Hematopoietic multipotent progenitor cell treated with erythropoietin and hydrocortisone succinate and interleukin-3 and kit ligand, for 17 days (in vitro differentiated cells): Measurements from ENCODE around the gene SMG7.

Source experiments
- DNase-seq: peaks from one replicate; pipeline ENCODE4 v3.0.0-alpha.2; 2015; ENCODE audit warnings: low spot score

The SMG7 gene

GRCh38 chr1:183512450-183512849 is 40.2 kb downstream of the SMG7 start:
- no peak for DNase-seq

- no peak for DNase-seq
These were observed 41.9 kb downstream of the SMG7 start for GRCh38 chr1:183514235-183514634.

- DNase-seq = no peak
These were observed 42.8 kb downstream of the SMG7 start for GRCh38 chr1:183515002-183515689.

- no peak for DNase-seq
These were observed 44.4 kb downstream of the SMG7 start for GRCh38 chr1:183516725-183517124.

GRCh38 chr1:183517401-183517800 is 45.1 kb downstream of the SMG7 start:
- DNase-seq = no peak

GRCh38 chr1:183520379-183520778 is 48.1 kb downstream of the SMG7 start:
- DNase-seq = no peak

GRCh38 chr1:183522104-183522503 is 49.8 kb downstream of the SMG7 start:
- no peak for DNase-seq

- no peak for DNase-seq
These were observed 56.3 kb downstream of the SMG7 start for GRCh38 chr1:183528577-183528976.

- no peak for DNase-seq
These were observed 61.4 kb downstream of the SMG7 start for GRCh38 chr1:183533617-183534174.

GRCh38 chr1:183537405-183537804 is 65.1 kb downstream of the SMG7 start:
- DNase-seq = no peak

GRCh38 chr1:183543619-183544204 is 71.4 kb downstream of the SMG7 start:
- DNase-seq = peak; percentile 42

- DNase-seq = no peak
These were observed 72.4 kb downstream of the SMG7 start for GRCh38 chr1:183544598-183545297.

GRCh38 chr1:183546427-183546826 is 74.1 kb downstream of the SMG7 start:
- DNase-seq = no peak

- DNase-seq = no peak
These were observed 75.8 kb downstream of the SMG7 start for GRCh38 chr1:183548116-183548515.

- peak; percentile 14 for DNase-seq
These were observed 78.6 kb downstream of the SMG7 start for GRCh38 chr1:183550915-183551314.

GRCh38 chr1:183551924-183552323 is 79.6 kb downstream of the SMG7 start:
- DNase-seq = no peak

- no peak for DNase-seq
These were observed 80.1 kb downstream of the SMG7 start for GRCh38 chr1:183552441-183552840.

GRCh38 chr1:183552891-183553290 is 80.6 kb downstream of the SMG7 start:
- DNase-seq = no peak

- DNase-seq = no peak
These were observed 81.0 kb downstream of the SMG7 start for GRCh38 chr1:183553331-183553730.

- DNase-seq = no peak
These were observed 81.5 kb downstream of the SMG7 start for GRCh38 chr1:183553764-183554163.

GRCh38 chr1:183554577-183554976 is 82.3 kb downstream of the SMG7 start:
- DNase-seq = no peak

- DNase-seq = no peak
These were observed 86.8 kb downstream of the SMG7 start for GRCh38 chr1:183559061-183559460.

GRCh38 chr1:183562701-183563100 is 90.4 kb downstream of the SMG7 start:
- no peak for DNase-seq
